Jurkat, Clone E6-1 (cell line): Measurements from ENCODE around the gene TIAM2.
"Not testable (repeated sequence)": the region's sequence is repeated elsewhere in the genome, so short reads cannot be mapped to it uniquely, and the experiment has no call there.

Source experiments
- DNase-seq: peaks from one replicate; pipeline ENCODE4 v3.0.0-alpha.2; 2011; ENCODE audit warnings: low read depth, low spot score
- H3K4me3 ChIP-seq: 2 replicates; pipeline ENCODE4 v1.5.1; 2011; ENCODE audit warnings: mild to moderate bottlenecking, low read length, control low read depth, moderate library complexity

The TIAM2 gene

GRCh38 chr6:155201461-155202226, 206.5 kb downstream of the TIAM2 start:
- H3K4me3 ChIP-seq = no peak overlapping the region
- no peak for DNase-seq

DNA sequence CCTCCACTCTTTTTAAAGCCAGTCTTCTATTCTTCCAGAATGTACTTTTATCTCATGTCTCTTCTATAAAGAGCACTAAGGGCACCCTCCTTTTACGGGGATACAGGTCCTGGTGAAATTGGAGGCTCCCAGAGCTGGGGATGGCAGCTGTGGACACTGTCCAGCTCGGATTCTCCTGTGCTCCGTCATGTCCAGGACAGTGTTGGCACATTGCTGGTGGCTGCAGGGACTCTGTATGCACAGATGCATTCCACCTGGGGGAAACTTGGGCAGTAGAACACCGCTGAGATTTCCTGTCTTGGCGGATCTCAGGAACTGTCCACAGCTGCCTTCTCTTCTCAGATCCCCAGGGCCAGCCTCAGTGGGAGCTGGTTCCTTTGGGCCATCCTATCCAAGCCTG, 212.1 kb downstream of the TIAM2 start:
- no peak overlapping the region for H3K4me3 ChIP-seq
- DNase-seq = no peak

GRCh38 chr6:155212106-155212505, 217.0 kb downstream of the TIAM2 start:
- no peak for DNase-seq

DNA sequence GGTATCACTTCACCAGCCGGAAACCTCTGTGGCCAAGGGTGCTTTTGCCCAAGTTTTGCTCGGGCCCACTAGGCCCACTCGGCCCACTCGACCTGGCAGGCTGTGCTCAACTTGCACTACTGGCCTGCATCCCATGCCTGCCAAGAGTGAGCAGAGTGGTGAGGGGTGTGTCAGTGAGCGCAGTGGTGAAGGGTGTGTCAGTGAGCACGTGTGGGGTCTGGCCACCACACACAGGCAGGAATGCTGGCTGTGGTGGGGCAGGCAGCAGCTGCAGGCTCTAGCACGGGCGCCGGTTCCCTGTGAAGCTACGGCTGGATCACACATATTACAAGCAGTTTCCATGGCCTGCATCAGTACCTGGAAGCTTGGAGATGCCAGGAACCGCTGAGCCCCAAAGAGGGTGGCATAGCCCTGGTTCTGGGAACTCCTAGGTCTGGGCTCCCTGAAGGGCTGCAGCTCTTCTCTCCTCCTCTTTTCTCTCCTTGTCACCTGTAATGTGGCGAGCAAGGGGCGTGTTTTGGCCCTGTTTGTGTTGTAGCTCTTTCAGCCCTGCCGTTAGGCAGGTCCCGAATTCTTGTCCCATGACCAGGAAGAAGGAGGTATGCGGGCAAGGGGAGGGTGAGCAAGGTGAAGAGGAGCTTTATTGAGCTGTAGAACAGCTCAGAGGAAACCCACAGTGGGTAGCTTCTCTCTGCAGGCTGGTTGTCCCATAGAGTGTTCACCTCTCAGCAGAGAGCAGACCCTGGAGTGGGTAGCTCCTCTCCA, 217.7 kb downstream of the TIAM2 start:
- no peak for DNase-seq
- no peak overlapping the region for H3K4me3 ChIP-seq

More at GRCh38 chr6:155212106-155212505, 217.0 kb downstream of the TIAM2 start:
- no peak overlapping the region for H3K4me3 ChIP-seq

DNA sequence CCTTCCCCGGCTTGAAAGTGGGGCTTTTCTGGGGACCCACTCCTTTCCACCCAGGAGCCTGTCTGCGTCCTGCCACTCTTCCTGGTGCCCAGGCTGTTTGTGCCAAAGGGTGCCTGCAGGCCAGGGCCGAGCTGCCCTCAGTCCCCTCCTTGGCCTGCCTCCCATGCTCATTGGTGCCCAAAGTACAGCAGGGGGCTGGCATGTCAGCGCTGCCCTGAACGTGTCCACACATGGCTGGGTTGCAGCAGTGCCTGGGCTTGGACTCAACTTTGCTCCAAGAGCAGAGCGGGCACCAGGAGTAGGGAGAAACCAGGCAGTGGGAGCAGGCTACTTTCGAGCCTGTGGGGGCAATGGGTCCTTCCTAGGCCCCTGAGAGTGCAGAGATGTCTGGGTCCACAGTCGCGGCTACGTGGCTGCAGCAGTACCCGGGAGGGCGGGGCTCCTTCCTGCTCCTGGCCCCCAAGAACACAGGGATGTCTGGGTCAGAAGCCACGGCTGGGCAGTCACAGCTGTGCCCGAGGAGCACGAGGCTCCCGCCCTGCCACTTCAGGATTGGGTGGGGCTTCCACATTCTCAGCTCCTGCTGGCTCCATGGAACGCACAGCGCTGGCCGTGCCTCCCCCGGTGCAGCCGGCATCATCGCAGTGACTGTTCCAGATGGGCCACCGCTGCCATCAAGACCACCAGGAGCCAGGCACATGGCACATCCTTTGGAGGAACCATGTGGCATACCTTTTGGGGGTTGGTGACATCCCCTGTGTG, 218.7 kb downstream of the TIAM2 start:
- no peak overlapping the region for H3K4me3 ChIP-seq
- no peak for DNase-seq

DNA sequence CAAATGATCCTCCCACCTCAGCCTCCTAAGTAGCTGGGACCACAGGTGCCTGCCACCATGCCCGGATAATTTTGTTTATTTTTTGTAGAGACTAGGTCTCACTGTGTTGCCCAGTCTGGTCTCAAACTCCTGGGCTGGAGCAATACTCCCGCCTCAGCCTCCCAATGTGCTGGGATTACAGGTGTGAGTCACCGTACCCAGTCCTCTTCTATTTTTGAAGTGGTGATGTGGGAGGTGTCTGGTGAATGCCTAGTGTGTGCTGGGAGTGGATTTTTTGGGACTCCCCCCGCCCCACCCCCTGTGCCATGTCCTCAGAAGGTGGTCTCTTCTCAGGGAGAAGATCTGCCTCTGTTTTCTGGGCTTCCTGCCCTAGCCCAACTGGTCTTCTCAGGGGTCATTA, 220.8 kb downstream of the TIAM2 start:
- H3K4me3 ChIP-seq = no peak overlapping the region
- no peak for DNase-seq

GRCh38 chr6:155216312-155217046, 221.4 kb downstream of the TIAM2 start:
- no peak for DNase-seq
- H3K4me3 ChIP-seq = no peak overlapping the region

DNA sequence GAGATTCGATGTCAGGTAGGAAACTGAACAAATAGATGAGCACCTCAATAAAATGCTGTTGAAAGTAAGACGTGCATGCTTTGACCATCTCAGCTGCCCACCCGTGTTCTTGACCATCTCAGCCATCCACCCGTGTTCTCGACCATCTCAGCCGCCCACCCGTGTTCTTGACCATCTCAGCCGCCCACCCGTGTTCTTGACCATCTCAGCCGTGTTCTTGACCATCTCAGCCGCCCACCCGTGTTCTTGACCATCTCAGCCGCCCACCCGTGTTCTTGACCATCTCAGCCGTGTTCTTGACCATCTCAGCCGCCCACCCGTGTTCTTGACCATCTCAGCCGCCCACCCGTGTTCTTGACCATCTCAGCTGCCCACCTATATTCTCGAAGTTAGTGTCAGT, 223.6 kb downstream of the TIAM2 start:
- not testable (repeated sequence) for H3K4me3 ChIP-seq, DNase-seq

- no peak overlapping the region for H3K4me3 ChIP-seq
- no peak for DNase-seq
Measured at GRCh38 chr6:155219299-155219698, 224.2 kb downstream of the TIAM2 start.

- no peak for DNase-seq
- H3K4me3 ChIP-seq = no peak overlapping the region
Measured at GRCh38 chr6:155219858-155220301, 224.8 kb downstream of the TIAM2 start.

DNA sequence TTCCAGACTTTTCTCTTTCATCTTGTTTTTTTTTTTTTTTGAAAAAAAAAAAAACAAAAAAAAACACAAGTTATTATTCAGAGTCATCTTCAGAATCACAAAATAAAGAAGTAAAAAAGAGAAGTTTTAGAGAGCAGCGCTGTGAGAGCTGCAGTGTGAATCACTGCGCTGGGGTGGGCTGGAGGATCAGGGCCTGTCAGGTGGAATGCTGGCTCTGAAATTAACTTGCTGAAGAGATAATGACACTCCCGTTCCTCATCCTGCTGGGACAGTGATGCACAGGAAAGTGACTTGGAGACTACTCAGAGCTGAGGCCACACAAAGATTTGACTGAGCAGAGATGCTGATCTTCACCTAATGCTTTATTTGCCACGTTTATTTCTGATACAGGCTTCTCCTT, 226.0 kb downstream of the TIAM2 start:
- no peak for DNase-seq
- no peak overlapping the region for H3K4me3 ChIP-seq

GRCh38 chr6:155222506-155222905, 227.4 kb downstream of the TIAM2 start:
- no peak for DNase-seq

GRCh38 chr6:155223646-155224451, 228.7 kb downstream of the TIAM2 start:
- DNase-seq = no peak
- H3K4me3 ChIP-seq = no peak overlapping the region

More at GRCh38 chr6:155222506-155222905, 227.4 kb downstream of the TIAM2 start:
- H3K4me3 ChIP-seq = no peak overlapping the region

GRCh38 chr6:155224618-155225017, 229.5 kb downstream of the TIAM2 start:
- DNase-seq = no peak

GRCh38 chr6:155227046-155227445, 231.9 kb downstream of the TIAM2 start:
- DNase-seq = no peak
- H3K4me3 ChIP-seq = no peak overlapping the region

More at GRCh38 chr6:155224618-155225017, 229.5 kb downstream of the TIAM2 start:
- H3K4me3 ChIP-seq = no peak overlapping the region

DNA sequence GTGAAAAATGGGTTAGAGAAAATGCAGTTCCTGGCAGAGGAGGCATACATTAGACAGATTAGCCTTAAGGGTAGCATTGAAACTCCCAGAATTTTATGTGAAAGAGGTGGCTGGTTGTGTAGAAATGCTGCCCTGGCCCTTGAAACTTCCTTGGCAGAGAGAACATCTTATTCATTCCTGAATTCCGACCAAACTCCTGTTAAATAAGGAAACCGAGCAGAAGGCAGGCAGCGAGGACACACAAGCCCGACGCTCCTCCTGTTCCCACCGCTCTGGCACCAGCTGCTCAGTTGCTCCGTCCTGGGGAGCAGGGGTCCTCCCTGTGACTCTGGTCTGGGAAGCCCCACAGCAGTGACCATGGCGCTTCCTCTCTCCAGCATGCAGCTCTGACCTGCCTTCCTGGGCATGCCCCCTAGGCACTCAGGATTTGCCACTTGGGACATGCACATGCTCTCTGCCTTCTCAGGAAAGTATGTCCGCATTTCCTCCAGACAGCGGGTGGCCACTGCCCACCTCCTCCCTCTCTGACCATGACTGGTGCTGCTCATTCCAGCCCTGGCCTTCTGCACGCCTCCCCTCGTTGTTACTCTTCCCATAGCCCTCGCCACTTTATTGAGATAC, 233.5 kb downstream of the TIAM2 start:
- H3K4me3 ChIP-seq = no peak overlapping the region
- no peak for DNase-seq

GRCh38 chr6:155230975-155231374, 235.9 kb downstream of the TIAM2 start:
- not testable (repeated sequence) for DNase-seq, H3K4me3 ChIP-seq

DNA sequence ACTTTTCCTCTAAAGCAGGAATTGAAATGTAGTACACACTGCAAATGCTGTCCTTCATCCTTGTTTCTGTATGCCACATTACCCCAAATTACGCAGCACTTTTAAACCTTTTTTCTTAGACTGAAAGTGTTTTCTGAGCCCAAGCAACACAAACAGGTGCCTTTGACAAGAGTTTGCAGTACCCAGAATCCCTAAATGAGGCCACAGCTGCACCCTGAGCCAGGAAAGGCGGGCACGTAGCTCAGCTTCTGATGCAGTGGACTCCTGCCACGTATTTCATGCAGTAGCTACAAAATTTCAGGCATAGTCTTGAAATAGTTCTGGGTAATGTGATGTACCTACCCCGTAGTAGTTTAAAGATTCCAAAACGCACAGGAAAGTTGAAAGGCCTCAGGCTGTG, 237.7 kb downstream of the TIAM2 start:
- no peak for DNase-seq
- no peak overlapping the region for H3K4me3 ChIP-seq
